ENCODE measurements around the gene PGF. TPM values are rescaled to one million over a fixed set of nuclear protein-coding genes. Genes with fewer than 3 reads are reported as not detected.
A peak's percentile ranks its signal among the peaks of the same experiment; 100 is the strongest.
"Not testable (repeated sequence)": the region's sequence is repeated elsewhere in the genome, so short reads cannot be mapped to it uniquely, and the experiment has no call there.

The PGF gene
- 34.5 TPM for polyA plus RNA-seq (2013, experiment 1 of 2)
- polyA plus RNA-seq (2013, experiment 2 of 2) = 28.1 TPM

- H3K27ac ChIP-seq (ENCODE audit: low read depth, low read length, severe bottlenecking) = peak within 1 kb of the TSS; percentile 79
- WGBS, 2 experiments (ENCODE audit: insufficient coverage in 2 of 2) = 6 to 14% methylated on average over 45 to 61 of the region's 73 CpGs
- peak within 1 kb of the TSS; percentile 58 for H3K4me3 ChIP-seq (ENCODE audit: extremely low read depth, insufficient read depth, low read length, poor library complexity, severe bottlenecking)
- peaks cover 13% of the 10 kb centered on the region for H3K36me3 ChIP-seq (ENCODE audit: control insufficient read depth, insufficient read depth, low read length)
- H3K4me1 ChIP-seq (ENCODE audit: control insufficient read depth, insufficient read depth, low read length, poor library complexity, severe bottlenecking) = peaks cover 36% of the 10 kb centered on the region
- no peaks in the 10 kb centered on the region for H3K9me3 ChIP-seq (ENCODE audit: control insufficient read depth, low read length)
Observed at GRCh38 chr14:74955229-74956026, at the start of gene PGF. Gene PGF, minus strand, starts transcription at chr14:74955597. Its CDS starts 355 bp downstream, at chr14:74955242.

- H3K36me3 ChIP-seq (ENCODE audit: control insufficient read depth, insufficient read depth, low read length) = peaks cover 47% of the 10 kb centered on the region
- peak overlapping the region; percentile 85 for H3K27ac ChIP-seq (ENCODE audit: low read depth, low read length, severe bottlenecking)
- H3K9me3 ChIP-seq (ENCODE audit: control insufficient read depth, low read length) = peaks cover 10% of the 10 kb centered on the region
- whole genome bisulfite sequencing, 2 experiments (ENCODE audit: insufficient coverage in 2 of 2) = 6 to 20% methylated on average over 11 to 16 of the region's 18 CpGs
- peak overlapping the region; percentile 79 for H3K4me3 ChIP-seq (ENCODE audit: extremely low read depth, insufficient read depth, low read length, poor library complexity, severe bottlenecking)
- peaks cover 5% of the 10 kb centered on the region for H3K4me1 ChIP-seq (ENCODE audit: control insufficient read depth, insufficient read depth, low read length, poor library complexity, severe bottlenecking)
Observed at GRCh38 chr14:75003250-75004027, 48.0 kb upstream of the PGF start.

DNA sequence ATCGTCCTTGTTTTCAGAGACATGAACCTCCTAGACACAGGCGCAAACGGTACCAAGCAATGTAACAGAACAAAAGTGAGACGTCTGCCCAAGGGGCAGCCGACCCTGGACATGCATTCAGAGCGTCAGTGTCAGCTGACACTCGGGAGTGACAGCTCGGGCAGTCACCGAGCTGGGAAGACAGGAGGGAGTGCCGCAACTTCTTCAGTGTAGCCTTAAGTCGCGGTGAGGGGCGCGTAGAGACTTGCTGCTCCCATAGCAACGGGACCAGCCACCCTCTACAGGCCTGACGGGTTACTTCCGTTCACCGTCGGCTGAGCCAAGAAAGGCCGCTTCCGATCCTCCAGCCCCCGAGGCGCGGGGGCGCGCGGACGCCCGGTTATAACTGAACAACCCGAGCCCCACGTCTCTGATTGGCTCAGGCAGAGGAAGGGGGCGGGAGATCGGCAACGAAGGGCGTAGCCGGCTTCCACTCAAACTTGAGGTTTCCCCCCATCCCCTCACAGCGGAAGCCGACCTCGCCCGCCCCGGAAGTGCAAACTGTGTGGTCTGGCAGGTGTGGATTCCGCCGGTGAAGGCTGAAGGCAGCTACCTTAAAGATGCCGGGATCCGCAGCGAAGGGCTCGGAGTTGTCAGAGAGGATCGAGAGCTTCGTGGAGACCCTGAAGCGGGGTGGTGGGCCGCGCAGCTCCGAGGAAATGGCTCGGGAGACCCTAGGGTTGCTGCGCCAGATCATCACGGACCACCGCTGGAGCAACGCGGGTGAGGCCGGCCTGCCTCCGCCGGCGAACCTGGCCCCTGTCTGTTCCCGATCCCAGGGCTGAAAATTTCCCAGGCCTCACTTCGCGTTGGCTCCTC, 47.2 kb upstream of the PGF start, which contains the start of gene EIF2B2:
TSS of gene EIF2B2 (plus strand) at position 530 of the 858 bp plus-strand sequence. CDS start at position 600, 70 bp downstream.
- 1 to 2% methylated on average over 51 to 59 of the region's 66 CpGs for WGBS, 2 experiments (ENCODE audit: insufficient coverage in 2 of 2)

DNA sequence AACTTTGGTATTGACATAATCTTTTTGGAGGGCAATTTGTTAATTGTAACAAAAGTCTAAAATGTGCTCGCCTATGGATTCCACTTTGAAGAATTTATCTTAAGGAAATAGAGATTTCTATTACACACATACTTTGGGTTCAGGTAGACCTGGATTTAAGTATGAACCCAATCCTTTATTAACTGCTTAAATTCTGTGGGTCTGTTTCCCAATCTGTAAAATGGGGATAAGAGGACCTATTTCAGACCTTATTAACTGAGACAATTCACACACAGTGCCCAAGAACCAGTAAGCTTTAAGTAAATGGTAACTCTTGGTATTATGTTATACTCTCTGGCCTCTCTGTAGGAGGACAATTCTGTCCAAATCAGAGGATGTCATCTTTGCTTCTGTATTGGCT, 46.5 kb upstream of the PGF start:
- Histone ChIP-seq H3K27ac (ENCODE audit: low read depth, low read length, severe bottlenecking) (peak overlapping the region; percentile 85), H3K9me3 (ENCODE audit: control insufficient read depth, low read length) (peaks cover 10% of the 10 kb centered on the region), H3K4me3 (ENCODE audit: extremely low read depth, insufficient read depth, low read length, poor library complexity, severe bottlenecking) (peak overlapping the region; percentile 79), H3K36me3 (ENCODE audit: control insufficient read depth, insufficient read depth, low read length) (peaks cover 32% of the 10 kb centered on the region), H3K4me1 (ENCODE audit: control insufficient read depth, insufficient read depth, low read length, poor library complexity, severe bottlenecking) (peaks cover 5% of the 10 kb centered on the region)
- no CpG with 5 or more reads among the region's 1 CpG for WGBS, 2 experiments (ENCODE audit: insufficient coverage in 2 of 2)

More for the DNA sequence above, 47.2 kb upstream of the PGF start, which contains the start of gene EIF2B2:
- Histone ChIP-seq H3K4me1 (ENCODE audit: control insufficient read depth, insufficient read depth, low read length, poor library complexity, severe bottlenecking) (peaks cover 5% of the 10 kb centered on the region), H3K27ac (ENCODE audit: low read depth, low read length, severe bottlenecking) (peak within 1 kb of the TSS; percentile 85), H3K4me3 (ENCODE audit: extremely low read depth, insufficient read depth, low read length, poor library complexity, severe bottlenecking) (peak within 1 kb of the TSS; percentile 79), H3K36me3 (ENCODE audit: control insufficient read depth, insufficient read depth, low read length) (peaks cover 39% of the 10 kb centered on the region), H3K9me3 (ENCODE audit: control insufficient read depth, low read length) (peaks cover 10% of the 10 kb centered on the region)

GRCh38 chr14:75001261-75001660, 45.9 kb upstream of the PGF start:
- peaks cover 5% of the 10 kb centered on the region for H3K4me1 ChIP-seq (ENCODE audit: control insufficient read depth, insufficient read depth, low read length, poor library complexity, severe bottlenecking)
- WGBS, 2 experiments (ENCODE audit: insufficient coverage in 2 of 2) = 100% methylated on average over 1 of the region's 2 CpGs
- no peak overlapping the region for H3K4me3 ChIP-seq (ENCODE audit: extremely low read depth, insufficient read depth, low read length, poor library complexity, severe bottlenecking)
- H3K36me3 ChIP-seq (ENCODE audit: control insufficient read depth, insufficient read depth, low read length) = peaks cover 25% of the 10 kb centered on the region
- H3K27ac ChIP-seq (ENCODE audit: low read depth, low read length, severe bottlenecking) = no peak overlapping the region
- peaks cover 10% of the 10 kb centered on the region for H3K9me3 ChIP-seq (ENCODE audit: control insufficient read depth, low read length)

DNA sequence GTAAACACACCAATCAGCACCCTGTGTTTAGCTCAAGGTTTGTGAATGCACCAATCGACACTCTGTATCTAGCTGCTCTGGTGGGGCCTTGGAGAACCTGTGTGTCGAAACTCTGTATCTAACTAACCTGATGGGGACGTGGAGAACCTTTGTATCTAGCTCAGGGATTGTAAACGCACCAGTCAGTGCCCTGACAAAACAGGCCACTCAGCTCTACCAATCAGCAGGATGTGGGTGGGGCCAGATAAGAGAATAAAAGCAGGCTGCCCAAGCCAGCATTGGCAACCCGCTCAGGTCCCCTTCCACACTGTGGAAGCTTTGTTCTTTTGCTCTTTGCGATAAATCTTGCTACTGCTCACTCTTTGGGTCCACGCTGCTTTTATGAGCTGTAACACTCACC, 40.4 kb upstream of the PGF start:
- H3K4me3 ChIP-seq (ENCODE audit: extremely low read depth, insufficient read depth, low read length, poor library complexity, severe bottlenecking); H3K4me1 ChIP-seq (ENCODE audit: control insufficient read depth, insufficient read depth, low read length, poor library complexity, severe bottlenecking); H3K9me3 ChIP-seq (ENCODE audit: control insufficient read depth, low read length); H3K36me3 ChIP-seq (ENCODE audit: control insufficient read depth, insufficient read depth, low read length); H3K27ac ChIP-seq (ENCODE audit: low read depth, low read length, severe bottlenecking): not testable (repeated sequence)
- no CpG with 5 or more reads among the region's 7 CpGs for WGBS, 2 experiments (ENCODE audit: insufficient coverage in 2 of 2)

DNA sequence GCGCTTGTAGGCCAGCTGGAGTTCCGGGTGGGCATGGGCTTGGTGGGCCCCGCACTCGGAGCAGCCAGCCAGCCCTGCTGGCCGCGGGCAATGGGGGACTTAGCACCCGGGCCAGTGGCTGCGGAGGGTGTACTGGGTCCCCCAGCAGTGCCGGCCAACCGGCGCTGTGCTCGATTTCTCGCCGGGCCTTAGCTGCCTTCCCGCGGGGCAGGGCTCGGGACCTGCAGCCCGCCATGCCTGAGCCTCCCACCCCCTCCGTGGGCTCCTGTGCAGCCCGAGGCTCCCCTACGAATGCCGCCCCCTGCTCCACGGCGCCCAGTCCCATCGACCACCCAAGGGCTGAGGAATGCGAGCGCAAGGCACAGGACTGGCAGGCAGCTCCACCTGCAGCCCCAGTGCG, 38.8 kb upstream of the PGF start:
- not testable (repeated sequence) for H3K27ac ChIP-seq (ENCODE audit: low read depth, low read length, severe bottlenecking); H3K36me3 ChIP-seq (ENCODE audit: control insufficient read depth, insufficient read depth, low read length); H3K4me3 ChIP-seq (ENCODE audit: extremely low read depth, insufficient read depth, low read length, poor library complexity, severe bottlenecking); H3K4me1 ChIP-seq (ENCODE audit: control insufficient read depth, insufficient read depth, low read length, poor library complexity, severe bottlenecking); H3K9me3 ChIP-seq (ENCODE audit: control insufficient read depth, low read length)
- 99% methylated on average over 14 to 16 of the region's 28 CpGs for WGBS, 2 experiments (ENCODE audit: insufficient coverage in 2 of 2)

DNA sequence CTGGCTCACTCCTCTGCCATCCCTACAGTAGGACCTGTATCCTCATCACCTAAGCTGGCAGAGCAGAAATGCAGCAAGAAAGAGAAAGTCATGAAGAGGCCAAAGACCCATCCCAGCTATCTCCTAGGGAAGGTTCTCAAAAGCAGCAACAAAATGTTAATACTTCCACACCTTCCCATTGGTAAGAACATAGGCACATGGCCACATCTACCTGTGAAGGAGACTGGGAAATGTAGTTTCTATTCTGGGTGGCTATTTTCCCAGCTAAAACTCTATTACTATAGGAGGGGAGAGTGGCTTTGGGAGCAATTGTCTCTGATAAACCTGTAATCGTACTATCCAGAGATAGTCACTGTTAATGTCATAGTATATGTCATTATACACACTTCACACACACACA, 33.6 kb upstream of the PGF start:
- no CpG with 5 or more reads among the region's 1 CpG for WGBS, 2 experiments (ENCODE audit: insufficient coverage in 2 of 2)
- Histone ChIP-seq H3K27ac (ENCODE audit: low read depth, low read length, severe bottlenecking) (no peak overlapping the region), H3K9me3 (ENCODE audit: control insufficient read depth, low read length) (no peaks in the 10 kb centered on the region), H3K4me3 (ENCODE audit: extremely low read depth, insufficient read depth, low read length, poor library complexity, severe bottlenecking) (no peak overlapping the region), H3K4me1 (ENCODE audit: control insufficient read depth, insufficient read depth, low read length, poor library complexity, severe bottlenecking) (peaks cover 24% of the 10 kb centered on the region), H3K36me3 (ENCODE audit: control insufficient read depth, insufficient read depth, low read length) (no peaks in the 10 kb centered on the region)

DNA sequence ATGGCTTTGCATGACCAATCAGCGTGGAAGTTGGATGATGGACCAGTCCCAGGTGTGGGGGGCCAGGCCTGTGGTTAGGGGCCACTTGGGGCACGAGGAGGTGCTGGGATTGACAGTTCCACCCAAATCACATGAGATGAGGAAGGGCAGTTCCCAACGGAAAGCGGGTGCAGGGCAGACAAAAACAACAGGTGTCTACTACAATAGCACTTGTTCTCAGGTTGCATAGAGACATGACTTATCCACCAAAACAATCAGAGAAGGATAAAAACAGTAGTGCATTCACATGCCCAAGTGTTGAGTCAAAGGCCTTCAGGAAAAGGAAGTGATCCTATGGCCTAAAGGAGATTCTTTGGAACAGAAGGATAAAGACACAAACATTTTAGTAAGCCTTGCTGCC, 32.7 kb upstream of the PGF start:
- 82 to 92% methylated on average over 2 to 3 of the region's 4 CpGs for WGBS, 2 experiments (ENCODE audit: insufficient coverage in 2 of 2)
- H3K4me3 ChIP-seq (ENCODE audit: extremely low read depth, insufficient read depth, low read length, poor library complexity, severe bottlenecking) = no peak overlapping the region

GRCh38 chr14:74985806-74986205, 30.4 kb upstream of the PGF start:
- Histone ChIP-seq H3K4me3 (ENCODE audit: extremely low read depth, insufficient read depth, low read length, poor library complexity, severe bottlenecking) (no peak overlapping the region), H3K4me1 (ENCODE audit: control insufficient read depth, insufficient read depth, low read length, poor library complexity, severe bottlenecking) (peaks cover 36% of the 10 kb centered on the region), H3K36me3 (ENCODE audit: control insufficient read depth, insufficient read depth, low read length) (no peaks in the 10 kb centered on the region), H3K27ac (ENCODE audit: low read depth, low read length, severe bottlenecking) (no peak overlapping the region), H3K9me3 (ENCODE audit: control insufficient read depth, low read length) (no peaks in the 10 kb centered on the region)
- WGBS, 2 experiments (ENCODE audit: insufficient coverage in 2 of 2) = 94 to 98% methylated on average over 4 to 5 of the region's 6 CpGs

More for the DNA sequence above, 32.7 kb upstream of the PGF start:
- Histone ChIP-seq H3K36me3 (ENCODE audit: control insufficient read depth, insufficient read depth, low read length) (no peaks in the 10 kb centered on the region), H3K9me3 (ENCODE audit: control insufficient read depth, low read length) (no peaks in the 10 kb centered on the region), H3K27ac (ENCODE audit: low read depth, low read length, severe bottlenecking) (peak overlapping the region; percentile 76), H3K4me1 (ENCODE audit: control insufficient read depth, insufficient read depth, low read length, poor library complexity, severe bottlenecking) (peaks cover 24% of the 10 kb centered on the region)
